Measurements from ENCODE around the gene MRPL43. TPM values are rescaled to one million over a fixed set of nuclear protein-coding genes. Genes with fewer than 3 reads are reported as not detected.

The MRPL43 gene
- total and polyA plus RNA-seq, 9 of the 15 experiments (the other 6 are each of a cell fraction or from before 2014, with no cell fraction given) = 15.1 to 63.7 (median 37.2) TPM

DNA sequence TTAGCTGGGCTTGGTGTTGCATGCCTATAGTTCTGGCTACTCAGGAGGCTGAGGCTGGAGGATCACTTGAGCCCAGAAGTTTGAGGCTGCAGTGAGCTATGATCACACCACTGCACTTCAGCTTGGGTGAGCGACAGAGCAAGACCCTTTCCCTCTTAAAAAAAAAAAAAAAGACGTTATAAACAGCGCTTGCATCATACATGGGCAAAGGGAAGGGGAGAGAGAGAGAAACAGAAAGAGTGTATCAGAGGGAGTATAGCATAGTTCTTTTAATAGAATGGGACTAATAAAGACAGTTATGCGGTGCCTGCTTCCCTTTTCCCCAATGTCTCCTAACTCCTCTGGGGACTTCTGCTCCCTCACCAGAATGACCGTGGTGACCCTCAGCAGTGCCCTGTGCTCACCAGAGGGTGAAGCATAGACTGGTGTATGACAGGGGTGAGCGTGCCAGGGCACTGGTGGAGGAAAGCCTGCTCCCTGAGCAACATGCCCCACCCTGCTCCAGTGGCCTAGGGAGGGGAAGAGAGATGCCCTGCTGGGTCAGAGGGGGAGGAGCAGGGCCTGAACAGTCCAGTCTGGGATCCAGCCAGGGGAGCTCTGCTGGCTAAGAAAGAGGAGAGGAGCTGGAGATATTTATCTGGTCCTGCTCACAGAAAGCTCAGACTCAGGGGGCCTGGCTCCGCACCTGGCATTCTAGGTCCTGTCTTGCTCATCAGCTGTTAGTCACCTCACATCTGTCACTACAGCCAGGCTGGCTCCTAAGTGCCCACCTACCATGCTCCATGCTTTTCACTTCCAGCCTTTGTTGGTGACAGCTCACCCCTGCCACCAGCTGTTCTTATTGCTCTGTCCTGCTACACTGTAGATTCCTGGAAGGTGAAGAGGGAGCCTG is 41.4 kb upstream of the MRPL43 start (continued):
- TF ChIP-seq, protein P1, sequence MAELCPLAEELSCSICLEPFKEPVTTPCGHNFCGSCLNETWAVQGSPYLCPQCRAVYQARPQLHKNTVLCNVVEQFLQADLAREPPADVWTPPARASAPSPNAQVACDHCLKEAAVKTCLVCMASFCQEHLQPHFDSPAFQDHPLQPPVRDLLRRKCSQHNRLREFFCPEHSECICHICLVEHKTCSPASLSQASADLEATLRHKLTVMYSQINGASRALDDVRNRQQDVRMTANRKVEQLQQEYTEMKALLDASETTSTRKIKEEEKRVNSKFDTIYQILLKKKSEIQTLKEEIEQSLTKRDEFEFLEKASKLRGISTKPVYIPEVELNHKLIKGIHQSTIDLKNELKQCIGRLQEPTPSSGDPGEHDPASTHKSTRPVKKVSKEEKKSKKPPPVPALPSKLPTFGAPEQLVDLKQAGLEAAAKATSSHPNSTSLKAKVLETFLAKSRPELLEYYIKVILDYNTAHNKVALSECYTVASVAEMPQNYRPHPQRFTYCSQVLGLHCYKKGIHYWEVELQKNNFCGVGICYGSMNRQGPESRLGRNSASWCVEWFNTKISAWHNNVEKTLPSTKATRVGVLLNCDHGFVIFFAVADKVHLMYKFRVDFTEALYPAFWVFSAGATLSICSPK (IDR thresholded peaks at IDR 0.05; ENCODE audit: borderline replicate concordance) = no peak
- TF ChIP-seq NFATC3 (IDR thresholded peaks at IDR 0.05) (no peak), RAD21 (CRISPR knock-in tag; conservative IDR thresholded peaks at IDR 0.05 in 1 of 2, IDR thresholded peaks at IDR 0.05 in 1 of 2) (no peak)

DNA sequence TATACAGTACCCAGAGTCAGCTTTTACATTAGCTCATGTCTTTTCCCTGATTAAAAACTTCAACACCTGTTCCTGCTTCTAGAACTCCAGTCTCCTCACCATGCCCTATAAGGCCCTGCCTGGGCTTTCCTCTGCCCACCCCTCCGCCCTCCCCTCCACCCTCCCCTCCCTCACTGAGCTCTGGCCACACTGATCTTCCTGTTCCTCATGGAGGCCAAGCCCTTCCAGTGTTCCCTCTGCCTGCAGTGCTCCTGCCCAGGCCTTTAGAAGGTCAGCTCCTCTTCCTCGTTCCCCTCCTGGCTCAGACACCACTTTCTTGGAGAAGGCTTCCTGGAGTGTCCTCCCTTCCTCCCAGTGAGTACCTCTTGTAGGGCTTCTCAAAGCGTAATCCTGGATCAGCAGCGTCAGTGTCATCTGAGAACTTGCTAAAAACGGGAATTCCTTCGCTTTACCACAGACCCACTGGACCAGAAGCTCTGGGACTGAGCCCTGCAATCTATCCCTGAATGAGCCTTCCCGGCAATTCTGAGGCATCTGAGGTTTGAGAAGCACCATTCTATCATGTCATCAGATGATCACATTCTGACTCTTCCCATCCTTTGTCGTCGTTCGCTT is 39.9 kb upstream of the MRPL43 start:
- DNase-seq (ENCODE audit: extremely low read depth in 1 of 4, low spot score in 3 of 4) (no peak), FAIRE-seq (no peak), ATAC-seq (no peak)
- no peaks in the 10 kb centered on the region for H4K20me1 ChIP-seq (replicated peaks; ENCODE audit: control insufficient read depth, insufficient read depth, low read length)
- 15% methylated on average over 6 of the region's 10 CpGs for WGBS (ENCODE audit: insufficient coverage, low coverage, missing lambda C conversion rate)
- peaks cover 0 to 28% of the 10 kb centered on the region in 2 experiments; a peak in 4 of 5 replicates for H3K4me1 ChIP-seq (replicated peaks in 1 of 2; ENCODE audit: control insufficient read depth in 2 of 2, insufficient read depth in 2 of 2, low read length in 2 of 2)
- BruUV-seq (replicated peaks) = no TSS peak
- POLR2A ChIA-PET = interaction anchor here (0.6 to 1.2 kb wide), 3 partner anchors 11 to 16 kb away, joined by 3 to 4 read pairs (median 4); no protein-coding TSS in a partner anchor
- no peak overlapping the region for H3K27ac ChIP-seq (ENCODE audit: extremely low read depth, low read depth, low read length)
- no peak for TF ChIP-seq TAL1 (IDR thresholded peaks at IDR 0.05)
- no peak for TF ChIP-seq TEAD2 (tag; IDR thresholded peaks at IDR 0.05)
- TF ChIP-seq ZNF384 (IDR thresholded peaks at IDR 0.05; ENCODE audit: low read depth, low read length) = no peak
- TF ChIP-seq MXI1 (IDR thresholded peaks at IDR 0.05; ENCODE audit: low read depth, low read length) = no peak
- no peak for TF ChIP-seq CSDE1 (IDR thresholded peaks at IDR 0.05)
- no peak for TF ChIP-seq ZNF764 (CRISPR knock-in tag; IDR thresholded peaks at IDR 0.05; ENCODE audit: low read depth)
- no peak for TF ChIP-seq NUFIP1 (IDR thresholded peaks at IDR 0.05; ENCODE audit: partially characterized antibody)
- no peak for TF ChIP-seq ETV5 (CRISPR knock-in tag; IDR thresholded peaks at IDR 0.05; ENCODE audit: low read depth)
- TF ChIP-seq, protein P2, sequence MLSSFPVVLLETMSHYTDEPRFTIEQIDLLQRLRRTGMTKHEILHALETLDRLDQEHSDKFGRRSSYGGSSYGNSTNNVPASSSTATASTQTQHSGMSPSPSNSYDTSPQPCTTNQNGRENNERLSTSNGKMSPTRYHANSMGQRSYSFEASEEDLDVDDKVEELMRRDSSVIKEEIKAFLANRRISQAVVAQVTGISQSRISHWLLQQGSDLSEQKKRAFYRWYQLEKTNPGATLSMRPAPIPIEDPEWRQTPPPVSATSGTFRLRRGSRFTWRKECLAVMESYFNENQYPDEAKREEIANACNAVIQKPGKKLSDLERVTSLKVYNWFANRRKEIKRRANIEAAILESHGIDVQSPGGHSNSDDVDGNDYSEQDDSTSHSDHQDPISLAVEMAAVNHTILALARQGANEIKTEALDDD (IDR thresholded peaks at IDR 0.05) = no peak
- TF ChIP-seq, protein P3, sequence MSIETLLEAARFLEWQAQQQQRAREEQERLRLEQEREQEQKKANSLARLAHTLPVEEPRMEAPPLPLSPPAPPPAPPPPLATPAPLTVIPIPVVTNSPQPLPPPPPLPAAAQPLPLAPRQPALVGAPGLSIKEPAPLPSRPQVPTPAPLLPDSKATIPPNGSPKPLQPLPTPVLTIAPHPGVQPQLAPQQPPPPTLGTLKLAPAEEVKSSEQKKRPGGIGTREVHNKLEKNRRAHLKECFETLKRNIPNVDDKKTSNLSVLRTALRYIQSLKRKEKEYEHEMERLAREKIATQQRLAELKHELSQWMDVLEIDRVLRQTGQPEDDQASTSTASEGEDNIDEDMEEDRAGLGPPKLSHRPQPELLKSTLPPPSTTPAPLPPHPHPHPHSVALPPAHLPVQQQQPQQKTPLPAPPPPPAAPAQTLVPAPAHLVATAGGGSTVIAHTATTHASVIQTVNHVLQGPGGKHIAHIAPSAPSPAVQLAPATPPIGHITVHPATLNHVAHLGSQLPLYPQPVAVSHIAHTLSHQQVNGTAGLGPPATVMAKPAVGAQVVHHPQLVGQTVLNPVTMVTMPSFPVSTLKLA (conservative IDR thresholded peaks at IDR 0.05) = no peak
- no peak for TF ChIP-seq ZNF165 (CRISPR knock-in tag; IDR thresholded peaks at IDR 0.05; ENCODE audit: borderline replicate concordance)
- H3K4me2 ChIP-seq (ENCODE audit: insufficient read depth, low read length) = no peak overlapping the region
- H3K79me2 ChIP-seq (ENCODE audit: control insufficient read depth, insufficient read depth, low read length) = no peaks in the 10 kb centered on the region
- CTCF ChIA-PET (ENCODE audit: low intra/inter-chr PET ratio) = no interaction called here
- no peaks in the 10 kb centered on the region for H3K36me3 ChIP-seq (ENCODE audit: control insufficient read depth, insufficient read depth, low read length)
- H3K9ac ChIP-seq (ENCODE audit: insufficient read depth in 1 of 2, low read depth in 2 of 2, low read length in 2 of 2) = no peak overlapping the region
- H3K27me3 ChIP-seq (ENCODE audit: control insufficient read depth in 2 of 2, insufficient read depth in 2 of 2, low read length in 2 of 2) = peaks cover 2 to 4% of the 10 kb centered on the region in 2 experiments; a peak in 4 of 5 replicates
- H3K4me3 ChIP-seq = no peak overlapping the region
- H3K9me3 ChIP-seq (replicated peaks; ENCODE audit: control insufficient read depth, insufficient read depth, low read depth, low read length) = no peaks in the 10 kb centered on the region
- in situ Hi-C loops (cut with MboI) (no loop called here), intact Hi-C loops (cut with micrococcal nuclease) (no loop called here)
- no peak overlapping the region for H2AFZ ChIP-seq (ENCODE audit: low read depth, low read length)
- H3K9me1 ChIP-seq (ENCODE audit: control insufficient read depth, insufficient read depth, low read length) = no peaks in the 10 kb centered on the region
